Liver (tissue), 9 donors: ENCODE data around the gene CUL7. TPM values are rescaled to one million over a fixed set of nuclear protein-coding genes. Genes with fewer than 3 reads are reported as not detected.

ENCODE experiments used
- DNase-seq: peaks from one replicate; pipeline ENCODE4 v3.0.0-alpha.2; 2017; ENCODE audit warnings: low spot score
- H3K27ac ChIP-seq, 2 donors: one replicate each; pipeline ENCODE4 v1.7.0; 2013; ENCODE audit warnings: inconsistent platforms in 2 of 2, low read length in 2 of 2, control low read depth in 1 of 2, low read depth in 1 of 2, mild to moderate bottlenecking in 1 of 2
- H3K27me3 ChIP-seq, 4 donors: one replicate each; pipeline versions ENCODE4 v1.6.1 to v1.7.0; 2013; ENCODE audit warnings: low read length in 3 of 4, inconsistent platforms in 1 of 4, mild to moderate bottlenecking in 1 of 4, moderate library complexity in 1 of 4; ENCODE audit not compliant: control insufficient read depth in 4 of 4, insufficient read depth in 4 of 4
- H3K36me3 ChIP-seq, 4 donors: one replicate each; pipeline versions ENCODE4 v1.6.1 to v1.7.0; 2013; ENCODE audit warnings: low read length in 3 of 4, mild to moderate bottlenecking in 3 of 4, low read depth in 1 of 4, moderate library complexity in 1 of 4; ENCODE audit not compliant: control insufficient read depth in 4 of 4, insufficient read depth in 3 of 4
- H3K4me1 ChIP-seq, 4 donors: one replicate each; pipeline versions ENCODE4 v1.6.1 to v1.7.0; 2013; ENCODE audit warnings: low read length in 3 of 4, mild to moderate bottlenecking in 3 of 4, moderate library complexity in 1 of 4; ENCODE audit not compliant: control insufficient read depth in 4 of 4, insufficient read depth in 4 of 4
- H3K4me3 ChIP-seq, 3 donors: one replicate each; pipeline versions ENCODE4 v1.6.1 to v1.7.0; 2013; ENCODE audit warnings: low read length in 3 of 3, control low read depth in 1 of 3, low read depth in 1 of 3, mild to moderate bottlenecking in 1 of 3
- H3K9ac ChIP-seq, 2 donors: one replicate each; pipeline ENCODE4 v1.7.0; 2013; ENCODE audit warnings: low read length in 2 of 2, mild to moderate bottlenecking in 2 of 2, moderate library complexity in 2 of 2, control low read depth in 1 of 2, low read depth in 1 of 2
- H3K9me3 ChIP-seq, 4 donors: one replicate each; pipeline versions ENCODE4 v1.6.1 to v1.7.0; 2013; ENCODE audit warnings: low read length in 3 of 4; ENCODE audit not compliant: control insufficient read depth in 4 of 4
- EGR1 ChIP-seq, 2 donors: IDR thresholded peaks; 2 replicates each; pipeline ENCODE4 v1.6.1; 2016 to 2018; ENCODE audit warnings: antibody characterized with exemption in 2 of 2, low read depth in 2 of 2
- FOXA1 ChIP-seq: IDR thresholded peaks from 2 replicates; pipeline ENCODE4 v1.6.1; 2016; ENCODE audit warnings: antibody characterized with exemption
- FOXA2 ChIP-seq: IDR thresholded peaks from 2 replicates; pipeline ENCODE4 v1.6.1; 2016; ENCODE audit warnings: antibody characterized with exemption
- HNF4A ChIP-seq, 2 donors: conservative IDR thresholded peaks; 2 replicates each; pipeline ENCODE4 v1.6.1; 2016; ENCODE audit warnings: antibody characterized with exemption in 2 of 2, mild to moderate bottlenecking in 2 of 2
- HNF4G ChIP-seq: IDR thresholded peaks from 2 replicates; pipeline ENCODE4 v1.6.1; 2016; ENCODE audit warnings: antibody characterized with exemption
- NR2F2 ChIP-seq: IDR thresholded peaks from 2 replicates; pipeline ENCODE4 v1.6.1; 2016; ENCODE audit warnings: antibody characterized with exemption
- RAD21 ChIP-seq, 2 donors: IDR thresholded peaks; 2 replicates each; pipeline ENCODE4 v1.6.1; 2016; ENCODE audit warnings: antibody characterized with exemption in 2 of 2, mild to moderate bottlenecking in 2 of 2
- REST ChIP-seq: IDR thresholded peaks from 2 replicates; pipeline ENCODE4 v1.6.1; 2016; ENCODE audit warnings: antibody characterized with exemption, mild to moderate bottlenecking
- RXRA ChIP-seq, 2 donors: IDR thresholded peaks; 2 replicates each; pipeline ENCODE4 v1.6.1; 2017 to 2018; ENCODE audit warnings: antibody characterized with exemption in 2 of 2, mild to moderate bottlenecking in 1 of 2
- WGBS: extraction: QIAGEN DNeasy Blood & Tissue Kit; methylation state at CpG from one replicate; pipeline ENCODE4 v1.1.7; 2013; 5-methylcytosine and 5-hydroxymethylcytosine counted together
- polyA plus RNA-seq, 2 donors: library from polyadenylated mRNA; stranded (reverse) in 1 of 2; unstranded in 1 of 2; fragments of 200-250 nt in 1 of 2; fragments of >200 nt in 1 of 2; fragmentation: Nextera tagmentation in 1 of 2; extraction: Ambion mirVana in 1 of 2; gene quantifications; one replicate each; pipeline versions ENCODE4 v1.2.1 to v1.2.3, GENCODE V29; 2013 to 2015
- total RNA-seq, 2 donors: library from RNA; depleted of rRNA; stranded (reverse); fragments of >200 nt; gene quantifications; one replicate each; pipeline ENCODE4 v1.2.3, GENCODE V29; 2014
- TF ChIP-seq, protein P1 (sequence below): IDR thresholded peaks from 2 replicates; pipeline ENCODE4 v1.6.1; 2016; ENCODE audit warnings: antibody characterized with exemption
- TF ChIP-seq, protein P2 (sequence below): fragments of 150-350 bp; IDR thresholded peaks from 2 replicates; pipeline ENCODE4 v1.5.1; 2017; ENCODE audit warnings: improper control_type of control experiment, low read depth, low read length; ENCODE audit not compliant: missing input control
- donor health status: healthy.
- donor health status: healthy.
- donor health status: healthy.
- donor health status: healthy.
- donor health status: healthy.

CUL7 gene
- total and polyA plus RNA-seq, 4 donors, result 2.2 to 10.4 (median 7.7) TPM

DNA sequence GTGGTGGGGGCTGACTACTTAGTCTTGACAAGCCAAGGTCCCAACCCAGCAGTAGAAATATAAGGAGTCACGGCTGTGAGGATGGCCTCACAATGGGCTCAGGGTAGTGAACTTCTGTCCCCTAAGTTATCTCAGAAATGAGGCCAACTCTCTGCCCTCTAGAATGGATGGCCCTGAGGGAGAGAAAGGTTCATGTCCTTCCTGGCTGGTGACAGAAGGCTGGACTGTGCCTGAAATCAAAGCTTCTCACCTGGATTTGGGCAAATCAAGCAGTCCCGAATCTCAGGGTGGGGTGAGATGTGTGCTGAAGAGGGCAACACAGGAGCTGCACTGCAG lies 19.5 kb downstream of the CUL7 start (continued):
- TF ChIP-seq REST (no peak), NR2F2 (no peak), HNF4G (no peak)

GRCh38 chr6:43033496-43034189 lies 20.0 kb downstream of the CUL7 start:
- Histone ChIP-seq H3K9me3 (no peaks in the 10 kb centered on the region), H3K4me1 (peaks cover 2 to 12% (median 8%) of the 10 kb centered on the region in 4 donors), H3K9ac (no peak overlapping the region), H3K4me3 (no peak overlapping the region), H3K27me3 (no peaks in the 10 kb centered on the region), H3K36me3 (peaks cover 8 to 54% (median 41%) of the 10 kb centered on the region in 4 donors), H3K27ac (no peak overlapping the region)
- DNase-seq, result no peak
- 89% methylated on average over 2 of the region's 2 CpGs for WGBS
- TF ChIP-seq FOXA2 (no peak), HNF4G (no peak)

DNA sequence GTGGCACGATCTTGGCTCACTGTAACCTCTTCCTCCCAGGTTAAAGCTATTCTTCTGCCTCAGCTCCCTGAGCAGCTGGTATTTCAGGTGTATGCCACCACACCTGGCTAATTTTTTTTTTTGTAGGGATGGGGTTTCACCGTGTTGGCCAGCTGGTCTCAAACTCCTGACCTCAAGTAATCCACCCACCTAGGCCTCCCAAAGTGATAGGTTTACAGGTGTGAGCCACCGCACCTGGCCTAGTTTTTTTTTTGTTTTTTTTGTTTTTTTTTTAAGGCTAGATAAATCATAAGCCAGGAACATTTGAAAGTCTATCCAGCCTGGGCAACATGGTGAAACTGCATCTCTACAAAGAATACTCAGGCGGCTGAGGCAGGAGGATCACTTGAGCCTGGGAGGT lies 21.3 kb downstream of the CUL7 start:
- Histone ChIP-seq H3K27me3 (no peaks in the 10 kb centered on the region), H3K27ac (no peak overlapping the region), H3K9ac (no peak overlapping the region), H3K4me1 (peaks cover 2 to 12% (median 8%) of the 10 kb centered on the region in 4 donors), H3K36me3 (peaks cover 12 to 51% (median 39%) of the 10 kb centered on the region in 4 donors), H3K9me3 (no peaks in the 10 kb centered on the region), H3K4me3 (no peak overlapping the region)
- TF ChIP-seq FOXA2 (no peak), RAD21 (IDR thresholded peaks at IDR 0.05) (no peak), HNF4A (conservative IDR thresholded peaks at IDR 0.05) (no peak), HNF4G (no peak), EGR1 (IDR thresholded peaks at IDR 0.05; ENCODE audit: low read depth in 2 of 2) (no peak), RXRA (IDR thresholded peaks at IDR 0.05) (no peak), REST (no peak), FOXA1 (no peak)
- TF ChIP-seq, protein P1, sequence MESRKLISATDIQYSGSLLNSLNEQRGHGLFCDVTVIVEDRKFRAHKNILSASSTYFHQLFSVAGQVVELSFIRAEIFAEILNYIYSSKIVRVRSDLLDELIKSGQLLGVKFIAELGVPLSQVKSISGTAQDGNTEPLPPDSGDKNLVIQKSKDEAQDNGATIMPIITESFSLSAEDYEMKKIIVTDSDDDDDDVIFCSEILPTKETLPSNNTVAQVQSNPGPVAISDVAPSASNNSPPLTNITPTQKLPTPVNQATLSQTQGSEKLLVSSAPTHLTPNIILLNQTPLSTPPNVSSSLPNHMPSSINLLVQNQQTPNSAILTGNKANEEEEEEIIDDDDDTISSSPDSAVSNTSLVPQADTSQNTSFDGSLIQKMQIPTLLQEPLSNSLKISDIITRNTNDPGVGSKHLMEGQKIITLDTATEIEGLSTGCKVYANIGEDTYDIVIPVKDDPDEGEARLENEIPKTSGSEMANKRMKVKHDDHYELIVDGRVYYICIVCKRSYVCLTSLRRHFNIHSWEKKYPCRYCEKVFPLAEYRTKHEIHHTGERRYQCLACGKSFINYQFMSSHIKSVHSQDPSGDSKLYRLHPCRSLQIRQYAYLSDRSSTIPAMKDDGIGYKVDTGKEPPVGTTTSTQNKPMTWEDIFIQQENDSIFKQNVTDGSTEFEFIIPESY, result no peak
- TF ChIP-seq, protein P2, sequence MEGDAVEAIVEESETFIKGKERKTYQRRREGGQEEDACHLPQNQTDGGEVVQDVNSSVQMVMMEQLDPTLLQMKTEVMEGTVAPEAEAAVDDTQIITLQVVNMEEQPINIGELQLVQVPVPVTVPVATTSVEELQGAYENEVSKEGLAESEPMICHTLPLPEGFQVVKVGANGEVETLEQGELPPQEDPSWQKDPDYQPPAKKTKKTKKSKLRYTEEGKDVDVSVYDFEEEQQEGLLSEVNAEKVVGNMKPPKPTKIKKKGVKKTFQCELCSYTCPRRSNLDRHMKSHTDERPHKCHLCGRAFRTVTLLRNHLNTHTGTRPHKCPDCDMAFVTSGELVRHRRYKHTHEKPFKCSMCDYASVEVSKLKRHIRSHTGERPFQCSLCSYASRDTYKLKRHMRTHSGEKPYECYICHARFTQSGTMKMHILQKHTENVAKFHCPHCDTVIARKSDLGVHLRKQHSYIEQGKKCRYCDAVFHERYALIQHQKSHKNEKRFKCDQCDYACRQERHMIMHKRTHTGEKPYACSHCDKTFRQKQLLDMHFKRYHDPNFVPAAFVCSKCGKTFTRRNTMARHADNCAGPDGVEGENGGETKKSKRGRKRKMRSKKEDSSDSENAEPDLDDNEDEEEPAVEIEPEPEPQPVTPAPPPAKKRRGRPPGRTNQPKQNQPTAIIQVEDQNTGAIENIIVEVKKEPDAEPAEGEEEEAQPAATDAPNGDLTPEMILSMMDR, result no peak
- DNase-seq, result no peak
- WGBS, result 92% methylated on average over 4 of the region's 4 CpGs
